Suppressor macrophage treated with lipopolysaccharide for 4 hours (primary cell): ENCODE results near the gene BOLL.
A peak's percentile ranks its signal among the peaks of the same experiment; 100 is the strongest.
"Not testable (repeated sequence)": the region's sequence is repeated elsewhere in the genome, so short reads cannot be mapped to it uniquely, and the experiment has no call there.

Experiments used
- DNase-seq: peaks from one replicate; pipeline ENCODE4 v3.0.0-alpha.2; 2020

BOLL gene

DNA sequence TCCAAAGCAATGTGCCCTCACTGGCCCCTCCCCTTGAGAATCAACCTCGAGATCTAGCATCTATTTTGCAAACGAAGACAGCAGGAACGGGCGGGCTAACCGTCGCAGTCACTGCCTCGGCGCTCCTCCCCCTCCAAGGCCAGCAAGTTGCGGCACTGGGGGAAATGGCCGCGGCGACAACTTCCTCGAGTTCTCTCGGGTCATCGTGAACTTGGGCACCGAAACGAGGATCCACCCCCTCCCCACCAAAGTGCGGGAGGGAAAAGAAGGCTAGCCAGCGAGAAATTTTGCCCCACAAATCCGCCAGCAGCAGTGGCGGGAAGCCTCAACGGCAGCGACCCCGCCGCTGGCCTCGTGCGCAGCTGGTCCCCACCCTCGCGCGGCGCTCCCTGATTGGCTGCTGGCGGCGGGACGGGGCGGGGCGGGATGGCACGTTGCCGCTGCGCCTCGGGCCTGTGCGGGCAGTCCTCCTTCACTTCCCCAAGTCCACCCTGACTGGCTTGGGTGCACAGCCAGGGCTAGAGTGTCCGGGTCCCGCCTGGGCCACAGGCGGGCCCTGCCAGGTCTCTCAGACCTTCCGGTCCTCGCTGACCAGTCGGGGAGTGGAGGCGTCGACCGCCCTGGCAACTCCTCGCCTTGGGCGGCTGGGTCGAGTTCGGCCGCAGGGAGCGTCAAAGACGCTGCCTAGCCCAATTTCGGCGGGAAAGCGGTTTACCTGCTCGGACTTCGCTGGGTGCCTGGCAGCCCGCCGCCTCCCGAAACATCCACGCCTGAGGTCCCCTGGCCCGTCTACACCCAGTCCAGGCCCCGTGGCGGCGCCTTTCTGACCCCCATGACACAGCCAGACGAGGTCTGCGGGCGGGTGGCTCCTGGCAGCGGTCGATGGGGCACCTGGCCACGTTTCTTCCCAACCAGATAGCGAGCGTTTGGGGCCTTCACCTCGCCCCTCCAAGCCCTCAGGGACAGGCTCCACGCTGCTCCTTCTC, at the start of gene BOLL:
BOLL (minus strand) TSS at position 364 of the 986 bp plus-strand sequence. CDS start 3,469 bp downstream, outside the sequence.
- no peak for DNase-seq

- DNase-seq, result not testable (repeated sequence)
These were observed 49.7 kb upstream of the BOLL start for GRCh38 chr2:197834771-197835170.

- DNase-seq, result no peak
These were observed 43.5 kb upstream of the BOLL start for GRCh38 chr2:197828464-197829135.

- no peak for DNase-seq
These were observed 42.5 kb upstream of the BOLL start for GRCh38 chr2:197827618-197828017.

DNA sequence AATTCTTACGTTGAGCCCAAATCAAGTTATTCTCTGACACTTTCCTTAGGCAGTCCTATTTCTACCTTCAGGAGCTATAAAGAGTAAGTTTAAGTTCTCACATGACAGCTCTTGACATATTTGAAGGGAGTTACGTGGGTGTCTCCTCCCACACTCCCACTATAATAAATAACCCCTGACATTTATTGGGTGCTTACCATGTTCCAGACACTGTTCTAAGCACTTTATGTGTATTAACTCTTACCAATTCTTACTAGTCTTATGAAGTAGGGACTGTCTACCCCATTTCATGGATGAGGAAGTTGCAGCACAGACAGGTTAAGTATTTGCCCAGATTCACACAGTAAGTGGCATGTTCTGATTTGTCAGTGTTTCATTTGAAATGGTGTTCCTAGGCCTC, 37.2 kb upstream of the BOLL start:
- DNase-seq, result no peak

DNA sequence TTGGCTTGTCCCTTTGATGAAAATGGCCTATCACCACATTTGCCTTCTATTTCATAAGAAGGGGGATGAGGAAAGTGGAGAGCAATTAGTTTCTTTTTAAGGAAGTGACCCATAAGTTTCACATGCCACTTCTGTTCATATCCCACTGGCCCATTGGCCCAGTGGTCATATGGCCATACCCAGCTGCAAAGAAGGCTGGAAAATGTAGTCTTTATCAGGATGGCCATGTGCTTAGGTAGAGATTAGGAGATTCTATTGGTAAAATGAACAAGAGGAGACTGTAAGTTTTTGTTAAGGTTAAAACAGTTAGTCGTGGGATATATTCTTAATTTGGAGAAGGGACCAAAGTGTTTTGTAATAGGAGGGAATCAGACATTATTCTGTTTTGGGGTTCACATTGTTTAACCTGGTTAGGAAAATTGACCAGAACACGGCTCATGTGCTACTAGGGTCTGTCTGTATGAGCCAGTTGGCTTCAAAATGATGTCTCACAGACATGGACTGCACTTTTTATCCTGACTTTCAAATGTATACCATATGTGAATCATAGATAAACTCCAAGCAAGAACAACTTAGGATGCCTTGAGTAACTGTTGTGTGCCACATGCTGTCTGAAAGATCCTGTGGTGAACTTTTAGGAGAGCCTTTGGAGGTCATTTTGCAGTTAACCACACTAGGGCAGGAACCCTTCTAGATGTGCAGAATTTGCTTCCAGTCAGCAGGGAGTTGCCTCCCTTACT, 36.6 kb upstream of the BOLL start:
- DNase-seq, result peak; percentile 59

DNA sequence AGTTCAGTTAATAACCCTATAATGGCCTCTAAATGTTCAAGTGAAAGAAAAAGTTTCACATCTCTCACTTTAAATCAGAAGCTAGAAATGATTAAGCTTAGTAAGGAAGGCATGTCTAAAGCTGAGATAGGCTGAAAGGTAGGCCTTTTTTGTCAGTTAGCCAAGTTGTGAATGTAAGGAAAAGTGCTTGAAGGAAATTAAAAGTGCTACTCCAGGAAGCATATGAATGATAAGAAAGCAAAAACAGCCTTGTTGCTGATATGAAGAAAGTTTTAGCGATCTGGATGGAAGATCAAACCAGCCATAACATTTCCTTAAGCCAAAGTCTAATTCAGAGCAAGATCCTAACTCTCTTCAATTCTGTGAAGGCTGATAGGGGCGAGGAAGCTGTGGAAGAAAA, 29.4 kb upstream of the BOLL start:
- DNase-seq, result no peak

- peak; percentile 72 for DNase-seq
These were observed 28.1 kb upstream of the BOLL start for GRCh38 chr2:197813093-197813787.

DNA sequence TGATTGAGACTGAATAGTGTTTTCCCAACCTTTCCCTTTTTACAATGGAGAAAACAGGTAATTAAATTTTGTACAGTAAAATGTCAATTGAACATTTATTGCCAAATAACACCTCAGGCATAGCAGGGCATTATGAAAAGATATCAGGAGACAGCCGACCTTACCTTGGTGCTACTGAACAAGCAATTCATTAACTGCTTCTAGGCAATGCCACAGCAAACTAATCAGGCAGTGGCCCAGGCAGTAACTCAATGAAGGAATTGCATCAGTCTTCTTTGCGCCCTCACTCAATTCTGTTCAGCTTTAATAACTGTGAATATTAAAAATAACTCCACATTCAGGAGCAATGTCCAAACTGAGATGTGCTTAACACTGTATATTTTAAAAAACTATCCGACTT, 25.4 kb upstream of the BOLL start:
- DNase-seq, result no peak

- no peak for DNase-seq
These were observed 24.9 kb upstream of the BOLL start for GRCh38 chr2:197810016-197810415.

DNA sequence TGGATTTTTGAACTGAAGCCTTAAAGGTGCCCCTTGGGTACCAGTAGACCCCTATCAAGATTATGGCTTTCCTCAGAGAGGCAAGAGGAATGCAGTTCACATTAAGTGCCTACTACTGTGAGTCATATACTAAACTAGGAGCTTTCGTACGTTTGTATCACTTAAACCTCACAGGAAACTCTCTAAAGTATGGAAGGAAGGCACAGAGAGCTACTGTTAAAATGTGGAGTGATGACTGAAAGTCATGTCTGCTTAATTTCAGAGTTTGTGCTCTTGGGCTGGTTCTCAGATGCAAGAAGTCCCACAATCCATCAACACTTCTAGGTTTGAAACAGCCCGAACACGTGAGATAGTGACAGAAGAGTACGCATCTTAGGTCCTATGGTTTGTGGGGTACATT, 23.9 kb upstream of the BOLL start:
- DNase-seq, result no peak

- DNase-seq, result peak; percentile 34
These were observed 20.9 kb upstream of the BOLL start for GRCh38 chr2:197805715-197806633.

DNA sequence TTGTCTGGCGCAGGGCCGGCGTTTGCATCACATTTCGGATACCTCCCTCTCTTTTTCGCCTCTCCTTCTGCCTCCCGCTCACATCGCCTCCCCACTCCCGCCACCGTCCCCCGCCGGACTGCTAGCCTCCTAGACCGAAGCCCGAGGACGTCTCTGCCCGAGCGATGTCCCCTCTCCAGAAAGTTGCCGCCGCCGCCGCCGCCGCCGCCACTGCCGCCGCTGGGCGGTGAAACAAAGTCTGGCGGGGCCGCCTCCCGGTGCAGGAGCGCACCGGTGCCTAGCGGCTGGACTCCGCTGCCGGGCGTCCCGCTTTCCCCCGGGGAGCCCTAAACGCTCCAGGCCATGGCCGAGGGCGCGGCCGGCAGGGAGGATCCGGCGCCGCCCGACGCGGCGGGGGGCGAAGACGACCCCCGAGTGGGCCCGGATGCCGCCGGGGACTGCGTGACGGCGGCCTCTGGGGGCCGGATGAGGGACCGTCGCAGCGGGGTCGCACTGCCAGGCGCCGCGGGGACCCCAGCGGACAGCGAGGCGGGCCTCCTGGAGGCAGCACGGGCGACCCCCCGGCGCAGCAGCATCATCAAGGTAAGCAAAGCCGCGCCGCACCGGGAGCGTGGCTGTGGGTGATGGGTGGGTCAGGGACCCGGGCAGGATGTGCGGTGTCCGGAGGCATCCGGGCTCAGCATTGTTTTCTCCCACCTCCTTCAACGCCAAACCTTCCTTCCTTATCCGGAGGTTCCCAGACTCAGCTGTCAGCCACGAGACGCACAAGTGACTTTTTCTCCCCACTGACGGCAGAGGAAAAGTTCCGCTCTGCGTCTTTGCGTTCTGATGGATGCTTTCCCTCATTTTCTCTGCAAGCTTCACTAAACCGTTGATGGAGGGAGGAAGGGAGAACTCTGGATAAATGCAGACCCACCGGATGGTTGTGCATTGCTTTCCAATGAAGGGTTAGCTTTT, 19.9 kb upstream of the BOLL start:
- DNase-seq, result peak; percentile 52

GRCh38 chr2:197804049-197804757, 19.1 kb upstream of the BOLL start, which contains the start of gene PLCL1:
Gene PLCL1, plus strand, starts transcription at chr2:197804593.
- DNase-seq, result peak; percentile 95

- peak; percentile 74 for DNase-seq
These were observed 17.9 kb upstream of the BOLL start for GRCh38 chr2:197803033-197803444.

DNA sequence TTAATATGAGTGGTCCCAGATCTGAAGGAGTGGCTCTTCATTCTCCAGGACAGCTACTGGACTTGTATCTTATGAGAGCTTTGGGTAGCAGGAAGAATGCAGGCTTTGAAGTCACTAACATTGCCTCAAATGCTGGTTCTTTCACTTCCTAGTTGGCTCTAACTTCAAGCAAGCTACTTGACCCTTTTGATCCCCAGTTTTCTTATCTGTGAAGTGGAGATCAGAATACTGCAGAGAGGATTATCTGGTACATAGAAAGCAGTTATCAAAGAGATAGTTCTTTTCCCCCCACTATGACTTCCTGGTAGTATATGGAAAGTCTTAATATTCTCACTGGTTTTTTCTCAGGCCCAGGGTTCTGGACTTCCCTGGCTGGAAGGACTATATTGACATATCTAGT, 15.9 kb upstream of the BOLL start:
- no peak for DNase-seq

- no peak for DNase-seq
These were observed 15.0 kb upstream of the BOLL start for GRCh38 chr2:197800091-197800490.

- no peak for DNase-seq
These were observed 13.9 kb upstream of the BOLL start for GRCh38 chr2:197799068-197799467.

DNA sequence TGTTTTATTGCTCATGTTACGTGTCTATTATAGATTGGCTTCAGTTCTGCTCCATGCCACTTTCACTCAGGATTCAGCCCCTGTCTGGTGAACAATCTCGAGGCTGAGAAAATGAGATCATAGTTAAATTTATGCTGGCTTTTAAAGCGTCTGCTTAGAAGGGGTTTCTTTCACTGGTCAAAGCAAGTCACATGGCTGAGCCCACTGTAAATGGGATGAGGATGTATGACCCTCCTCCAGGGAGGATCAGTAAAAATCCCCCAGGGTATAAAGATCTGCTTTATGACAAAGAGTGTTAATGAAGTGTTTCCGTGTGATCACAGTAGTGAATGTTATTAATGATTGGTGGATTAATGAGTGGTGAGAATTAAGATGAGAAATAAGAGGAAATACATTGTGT, 13.1 kb upstream of the BOLL start:
- no peak for DNase-seq

- no peak for DNase-seq
These were observed 10.2 kb upstream of the BOLL start for GRCh38 chr2:197795277-197795676.
